Panc1 (cell line): ENCODE data around the gene HEATR5A. TPM values are rescaled to one million over a fixed set of nuclear protein-coding genes. Genes with fewer than 3 reads are reported as not detected.

Experiments
- ATAC-seq: fragments of 200-7000 bp; cut with Tn5 transposase; 2 replicates; pipeline ENCODE4 v1.9.1; 2020; ENCODE audit warnings: mild to moderate bottlenecking, moderate library complexity
- BruUV-seq: library from RNA; stranded (reverse); fragments of 400-500 nt; replicated peaks from 2 replicates; lab custom pipeline; 2021; lab: Mats Ljungman, UMichigan
- CTCF ChIA-PET: fragments of 300-600 bp; sonication (Branson Sonifier 250); formaldehyde crosslinking; loops from one replicate; lab custom pipeline; 2022; ENCODE audit warnings: antibody characterized with exemption; lab: Charles Lee
- POLR2A ChIA-PET: fragments of 300-600 bp; sonication (Branson Sonifier 250); formaldehyde crosslinking; loops from one replicate; lab custom pipeline; 2022; ENCODE audit warnings: antibody characterized with exemption; lab: Charles Lee
- DNase-seq: peaks from one replicate; pipeline ENCODE4 v3.0.0-alpha.2; 2010; ENCODE audit warnings: low read depth, low spot score
- H3K27ac ChIP-seq: 2 replicates; pipeline ENCODE4 v1.5.1; 2011; ENCODE audit warnings: mild to moderate bottlenecking, low read length, inconsistent platforms
- H3K27me3 ChIP-seq: fragments of 200-500 bp; sonication (Bioruptor generic); 2 replicates; pipeline ENCODE4 v1.6.0; 2014; ENCODE audit warnings: low read length, inconsistent platforms; ENCODE audit not compliant: control insufficient read depth, insufficient read depth
- H3K36me3 ChIP-seq: fragments of 200-500 bp; sonication (Bioruptor generic); 2 replicates; pipeline ENCODE4 v1.5.1; 2014; ENCODE audit warnings: inconsistent platforms, mild to moderate bottlenecking, low read length, moderate library complexity; ENCODE audit not compliant: control insufficient read depth, insufficient read depth
- H3K4me1 ChIP-seq: 2 replicates; pipeline ENCODE4 v1.5.1; 2011; ENCODE audit warnings: inconsistent platforms, mild to moderate bottlenecking, low read length, moderate library complexity; ENCODE audit not compliant: control insufficient read depth, insufficient read depth
- H3K4me3 ChIP-seq, 2 experiments: 2 replicates each; pipeline ENCODE4 v1.5.1; 2011 to 2012; ENCODE audit warnings: low read depth in 2 of 2, low read length in 2 of 2, mild to moderate bottlenecking in 2 of 2, inconsistent platforms in 1 of 2, moderate library complexity in 1 of 2
- H3K9me3 ChIP-seq: fragments of 200-500 bp; sonication (Bioruptor generic); 2 replicates; pipeline ENCODE4 v1.5.1; 2014; ENCODE audit warnings: low read depth, mild to moderate bottlenecking, inconsistent platforms, low read length, moderate library complexity; ENCODE audit not compliant: control insufficient read depth, insufficient read depth
- POLR2AphosphoS5 ChIP-seq: IDR thresholded peaks from 2 replicates; pipeline ENCODE4 v1.6.1; 2012; ENCODE audit warnings: mild to moderate bottlenecking, low read depth, low read length, moderate library complexity
- SIN3A ChIP-seq: IDR thresholded peaks from 2 replicates; pipeline ENCODE4 v1.6.1; 2012; ENCODE audit warnings: low read depth, mild to moderate bottlenecking, low read length, moderate library complexity, borderline replicate concordance; ENCODE audit not compliant: insufficient read depth
- TCF7L2 ChIP-seq: IDR thresholded peaks from 2 replicates; pipeline ENCODE4 v1.6.1; 2011; ENCODE audit warnings: mild to moderate bottlenecking, low read depth, low read length, inconsistent platforms
- in situ Hi-C: cut with HindIII; loops from 2 replicates; pipeline ENCODE4 v1.10.0; 2016; ENCODE audit warnings: low sequenced_read_pairs, low pct_unique_long_range_greater_than_20kb
- intact Hi-C: fragments of 100-400 bp; cut with micrococcal nuclease; formaldehyde crosslinking; loops from one replicate; pipeline ENCODE4 v1.10.0; 2022; ENCODE audit not compliant: unreplicated experiment
- total RNA-seq: library from RNA; stranded (reverse); gene quantifications from one replicate; pipeline ENCODE4 v1.2.1, GENCODE V29; 2021; ENCODE audit not compliant: unreplicated experiment
- TF ChIP-seq, protein P1 (sequence below), 2 experiments: IDR thresholded peaks; 2 replicates each; pipeline ENCODE4 v1.6.1; 2011 to 2012; ENCODE audit warnings: low read depth in 2 of 2, control low read depth in 1 of 2, low read length in 1 of 2, mild to moderate bottlenecking in 1 of 2, moderate library complexity in 1 of 2; ENCODE audit not compliant: insufficient read depth in 1 of 2
- TF ChIP-seq, protein P2 (sequence below): fragments of 450-650 bp; IDR thresholded peaks from 2 replicates; pipeline ENCODE4 v1.5.1; 2017; ENCODE audit warnings: mild to moderate bottlenecking

HEATR5A gene
- total RNA-seq, 1 experiment from 2014 or later = 22.0 TPM

DNA sequence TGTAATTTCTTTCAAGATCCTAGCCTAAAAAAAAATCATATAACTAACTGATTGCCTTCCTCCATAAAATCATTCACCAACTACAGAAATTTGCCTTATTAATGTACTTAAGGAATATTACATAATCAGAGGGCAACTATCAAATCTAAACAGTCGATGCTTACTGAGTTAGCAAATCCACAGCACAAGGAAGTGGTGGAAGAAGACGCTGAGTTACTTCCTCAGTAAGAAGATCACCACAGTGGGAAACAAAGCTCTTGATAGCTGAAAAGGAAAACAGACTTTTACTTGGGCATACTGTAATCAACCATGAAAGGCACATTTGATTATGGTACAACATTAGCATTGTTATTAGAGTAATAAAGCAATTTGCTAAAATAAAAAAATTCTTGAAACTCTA, 48.7 kb downstream of the HEATR5A start:
- Histone ChIP-seq H3K4me1 (no peaks in the 10 kb centered on the region), H3K27ac (no peak overlapping the region), H3K4me3 (no peak overlapping the region), H3K9me3 (no peaks in the 10 kb centered on the region), H3K36me3 (no peaks in the 10 kb centered on the region), H3K27me3 (no peaks in the 10 kb centered on the region)
- no TSS peak for BruUV-seq
- TF ChIP-seq, protein P1, sequence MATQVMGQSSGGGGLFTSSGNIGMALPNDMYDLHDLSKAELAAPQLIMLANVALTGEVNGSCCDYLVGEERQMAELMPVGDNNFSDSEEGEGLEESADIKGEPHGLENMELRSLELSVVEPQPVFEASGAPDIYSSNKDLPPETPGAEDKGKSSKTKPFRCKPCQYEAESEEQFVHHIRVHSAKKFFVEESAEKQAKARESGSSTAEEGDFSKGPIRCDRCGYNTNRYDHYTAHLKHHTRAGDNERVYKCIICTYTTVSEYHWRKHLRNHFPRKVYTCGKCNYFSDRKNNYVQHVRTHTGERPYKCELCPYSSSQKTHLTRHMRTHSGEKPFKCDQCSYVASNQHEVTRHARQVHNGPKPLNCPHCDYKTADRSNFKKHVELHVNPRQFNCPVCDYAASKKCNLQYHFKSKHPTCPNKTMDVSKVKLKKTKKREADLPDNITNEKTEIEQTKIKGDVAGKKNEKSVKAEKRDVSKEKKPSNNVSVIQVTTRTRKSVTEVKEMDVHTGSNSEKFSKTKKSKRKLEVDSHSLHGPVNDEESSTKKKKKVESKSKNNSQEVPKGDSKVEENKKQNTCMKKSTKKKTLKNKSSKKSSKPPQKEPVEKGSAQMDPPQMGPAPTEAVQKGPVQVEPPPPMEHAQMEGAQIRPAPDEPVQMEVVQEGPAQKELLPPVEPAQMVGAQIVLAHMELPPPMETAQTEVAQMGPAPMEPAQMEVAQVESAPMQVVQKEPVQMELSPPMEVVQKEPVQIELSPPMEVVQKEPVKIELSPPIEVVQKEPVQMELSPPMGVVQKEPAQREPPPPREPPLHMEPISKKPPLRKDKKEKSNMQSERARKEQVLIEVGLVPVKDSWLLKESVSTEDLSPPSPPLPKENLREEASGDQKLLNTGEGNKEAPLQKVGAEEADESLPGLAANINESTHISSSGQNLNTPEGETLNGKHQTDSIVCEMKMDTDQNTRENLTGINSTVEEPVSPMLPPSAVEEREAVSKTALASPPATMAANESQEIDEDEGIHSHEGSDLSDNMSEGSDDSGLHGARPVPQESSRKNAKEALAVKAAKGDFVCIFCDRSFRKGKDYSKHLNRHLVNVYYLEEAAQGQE (IDR thresholded peaks at IDR 0.05; ENCODE audit: insufficient read depth in 1 of 2, low read depth in 2 of 2, low read length in 1 of 2) = no peak
- TF ChIP-seq POLR2AphosphoS5 (no peak), TCF7L2 (no peak), SIN3A (no peak)
- TF ChIP-seq, protein P2, sequence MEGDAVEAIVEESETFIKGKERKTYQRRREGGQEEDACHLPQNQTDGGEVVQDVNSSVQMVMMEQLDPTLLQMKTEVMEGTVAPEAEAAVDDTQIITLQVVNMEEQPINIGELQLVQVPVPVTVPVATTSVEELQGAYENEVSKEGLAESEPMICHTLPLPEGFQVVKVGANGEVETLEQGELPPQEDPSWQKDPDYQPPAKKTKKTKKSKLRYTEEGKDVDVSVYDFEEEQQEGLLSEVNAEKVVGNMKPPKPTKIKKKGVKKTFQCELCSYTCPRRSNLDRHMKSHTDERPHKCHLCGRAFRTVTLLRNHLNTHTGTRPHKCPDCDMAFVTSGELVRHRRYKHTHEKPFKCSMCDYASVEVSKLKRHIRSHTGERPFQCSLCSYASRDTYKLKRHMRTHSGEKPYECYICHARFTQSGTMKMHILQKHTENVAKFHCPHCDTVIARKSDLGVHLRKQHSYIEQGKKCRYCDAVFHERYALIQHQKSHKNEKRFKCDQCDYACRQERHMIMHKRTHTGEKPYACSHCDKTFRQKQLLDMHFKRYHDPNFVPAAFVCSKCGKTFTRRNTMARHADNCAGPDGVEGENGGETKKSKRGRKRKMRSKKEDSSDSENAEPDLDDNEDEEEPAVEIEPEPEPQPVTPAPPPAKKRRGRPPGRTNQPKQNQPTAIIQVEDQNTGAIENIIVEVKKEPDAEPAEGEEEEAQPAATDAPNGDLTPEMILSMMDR = no peak
- in situ Hi-C loops (no loop called here), intact Hi-C loops (no loop called here)
- CTCF ChIA-PET = no interaction called here
- POLR2A ChIA-PET = no interaction called here
- ATAC-seq (no peak), DNase-seq (no peak)

DNA sequence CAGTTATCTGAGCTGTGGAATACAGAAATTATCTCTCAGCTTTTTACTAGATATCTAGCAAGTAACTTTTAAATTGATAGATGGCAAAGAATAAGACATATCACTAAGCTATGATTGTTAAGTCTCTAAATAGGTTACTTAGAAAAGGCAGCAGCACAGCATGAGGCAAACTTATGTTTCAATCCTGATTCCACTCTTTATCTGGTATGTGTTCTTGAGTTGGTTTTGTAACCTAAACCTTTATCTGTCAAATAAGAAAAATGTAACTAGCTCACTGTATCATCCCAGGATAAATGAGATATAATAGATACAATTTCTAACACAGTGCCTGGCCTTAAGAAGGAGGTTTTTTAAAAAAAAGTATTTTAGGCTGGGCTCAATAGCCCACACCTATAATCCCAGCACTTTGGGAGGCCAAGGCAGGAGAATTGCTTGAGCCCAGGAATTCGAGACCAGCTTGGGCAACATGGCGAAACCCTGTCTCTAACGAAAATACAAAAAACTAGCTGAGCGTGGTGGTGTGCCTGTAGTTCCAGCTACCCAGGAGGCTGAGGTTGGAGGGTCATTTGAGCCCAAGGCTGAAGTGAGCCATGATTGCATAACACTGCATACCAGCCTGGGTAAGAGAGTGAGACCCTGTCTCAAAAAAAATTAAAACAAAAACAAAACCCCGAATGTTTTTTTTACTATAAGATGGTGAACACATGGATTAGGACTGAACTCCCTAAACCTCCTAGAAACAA, 56.8 kb downstream of the HEATR5A start:
- Histone ChIP-seq H3K27ac (no peak overlapping the region), H3K4me1 (no peaks in the 10 kb centered on the region), H3K27me3 (no peaks in the 10 kb centered on the region), H3K36me3 (no peaks in the 10 kb centered on the region), H3K4me3 (no peak overlapping the region), H3K9me3 (no peaks in the 10 kb centered on the region)
- in situ Hi-C loops = no loop called here
- ATAC-seq = no peak
- TF ChIP-seq, protein P2 = no peak
- TF ChIP-seq POLR2AphosphoS5 = no peak
- TF ChIP-seq, protein P1 (IDR thresholded peaks at IDR 0.05; ENCODE audit: insufficient read depth in 1 of 2, low read depth in 2 of 2, low read length in 1 of 2) = no peak
- TF ChIP-seq TCF7L2 = no peak
- TF ChIP-seq SIN3A = no peak
- POLR2A ChIA-PET = interaction anchor here (0.7 kb wide), 1 partner anchor 36 kb away, joined by 4 read pairs; no protein-coding TSS in a partner anchor
- CTCF ChIA-PET = no interaction called here
- intact Hi-C loops = no loop called here
- no peak for DNase-seq
- BruUV-seq = no TSS peak
